ENCODE data around the gene KIF19. TPM values are rescaled to one million over a fixed set of nuclear protein-coding genes. Genes with fewer than 3 reads are reported as not detected.
A peak's percentile ranks its signal among the peaks of the same experiment; 100 is the strongest.

KIF19 gene
- total and polyA plus RNA-seq, 2 of the 8 experiments (the other 6 are each of a cell fraction or from before 2014, with no cell fraction given) = 0.52 to 0.77 TPM

DNA sequence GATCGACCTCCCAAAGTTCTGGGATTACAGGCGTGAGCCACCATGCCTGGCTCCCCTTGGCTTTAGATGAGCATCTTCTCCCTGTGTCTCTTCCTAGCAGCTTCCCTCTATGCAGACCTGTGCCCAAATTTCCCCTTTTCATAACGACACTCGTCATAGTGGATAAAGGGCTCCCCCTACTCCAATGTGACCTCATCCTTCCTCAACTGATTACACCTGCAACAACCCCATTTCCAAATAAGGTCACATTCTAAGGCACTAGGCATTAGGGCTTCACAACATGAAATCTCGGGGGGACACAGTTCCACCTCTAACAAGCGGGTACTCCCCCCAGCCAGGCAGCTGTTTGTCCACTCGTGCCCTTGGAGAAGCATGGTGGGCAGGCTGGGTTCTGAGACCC, 10.3 kb downstream of the KIF19 start:
- no peak overlapping the region for H2BK12ac ChIP-seq (ENCODE audit: low read depth, low read length)
- FAIRE-seq = no peak

More for the DNA sequence above, 10.3 kb downstream of the KIF19 start:
- no peak overlapping the region for H4K91ac ChIP-seq (replicated peaks; ENCODE audit: insufficient read length, low read length)
- H3K4ac ChIP-seq (replicated peaks; ENCODE audit: insufficient read length, low read depth, low read length) = no peak overlapping the region
- 85% methylated on average over 7 of the region's 7 CpGs; no CpG with 5 or more reads in 1 of the 2 experiments for WGBS, 2 experiments (ENCODE audit: extremely low coverage in 1 of 2, insufficient coverage in 1 of 2, insufficient read length in 1 of 2, insufficient replicate concordance in 2 of 2, low coverage in 1 of 2, low lambda C conversion rate in 2 of 2, missing lambda C conversion rate in 1 of 2)
- no peak overlapping the region for H2BK15ac ChIP-seq (ENCODE audit: low read length)
- no peak overlapping the region for H3K56ac ChIP-seq (replicated peaks; ENCODE audit: insufficient read length, low read depth, low read length)
- no peaks in the 10 kb centered on the region for H3K79me1 ChIP-seq (ENCODE audit: low read depth, low read length)
- TF ChIP-seq CBX5 (IDR thresholded peaks at IDR 0.05; ENCODE audit: low read depth, low read length) = no peak
- H4K5ac ChIP-seq (ENCODE audit: insufficient read length, low read depth, low read length) = no peak overlapping the region
- H3K23me2 ChIP-seq (ENCODE audit: low read depth, low read length) = no peaks in the 10 kb centered on the region
- ChIA-PET CTCF (ENCODE audit: partially characterized antibody) (interaction anchor here (0.9 to 7.3 kb wide), 8 partner anchors 8 to 37 kb away, joined by 3 to 55 read pairs (median 6); no protein-coding TSS in a partner anchor), POLR2A (ENCODE audit: partially characterized antibody) (no interaction called here)
- H3K23ac ChIP-seq (ENCODE audit: insufficient read length) = no peak overlapping the region
- peaks cover 0 to 9% (median 3%) of the 10 kb centered on the region in 4 experiments; a peak in 4 of 7 replicates for H3K4me1 ChIP-seq (replicated peaks in 1 of 4; ENCODE audit: control insufficient read depth in 3 of 4, insufficient read depth in 4 of 4, low read length in 3 of 4)
- DNase-seq (ENCODE audit: low read depth in 1 of 2, low spot score in 2 of 2) = no peak
- no peak overlapping the region for H2BK5ac ChIP-seq (ENCODE audit: low read depth, low read length)
- no peak overlapping the region for H2BK120ac ChIP-seq (replicated peaks; ENCODE audit: low read depth, low read length)
- peak overlapping the region; percentile 80; the same call in 1 of the 2 replicates for H4K8ac ChIP-seq (ENCODE audit: extremely low read depth, insufficient read depth, low read length)
- no peaks in the 10 kb centered on the region; a peak in 1 of 7 replicates for H3K27me3 ChIP-seq (replicated peaks in 1 of 4; ENCODE audit: control insufficient read depth in 3 of 4, extremely low read depth in 1 of 4, insufficient read depth in 3 of 4, low read length in 3 of 4)
- H3K79me2 ChIP-seq (ENCODE audit: control insufficient read depth in 1 of 2, insufficient read depth in 2 of 2, low read length in 2 of 2) = no peaks in the 10 kb centered on the region
- H3K9ac ChIP-seq (replicated peaks in 1 of 4; ENCODE audit: extremely low read depth in 1 of 4, low read depth in 3 of 4, low read length in 3 of 4) = no peak overlapping the region
- no peak overlapping the region for H2AFZ ChIP-seq (ENCODE audit: low read length)
- peaks cover 7 to 13% of the 10 kb centered on the region in 2 experiments; a peak in 2 of 4 replicates for H3K9me3 ChIP-seq (ENCODE audit: insufficient read depth in 2 of 2, low read depth in 1 of 2, low read length in 1 of 2)
- no peak overlapping the region for H3K18ac ChIP-seq (ENCODE audit: extremely low read depth, low read length)
- no peak overlapping the region for H3K4me2 ChIP-seq (ENCODE audit: insufficient read depth in 1 of 2, low read depth in 2 of 2, low read length in 2 of 2)
- H4K20me1 ChIP-seq (replicated peaks in 1 of 2; ENCODE audit: control insufficient read depth in 1 of 2, insufficient read depth in 2 of 2, low read length in 2 of 2) = no peaks in the 10 kb centered on the region
- H2AK5ac ChIP-seq (ENCODE audit: low read depth, low read length) = no peak overlapping the region
- no peaks in the 10 kb centered on the region for H3K36me3 ChIP-seq (ENCODE audit: control insufficient read depth in 2 of 4, insufficient read depth in 4 of 4, low read length in 3 of 4)
- no peak overlapping the region for H2BK20ac ChIP-seq (ENCODE audit: low read length)
- H3K14ac ChIP-seq (ENCODE audit: insufficient read length) = no peak overlapping the region
- no peak overlapping the region for H3K4me3 ChIP-seq (ENCODE audit: extremely low read depth in 1 of 4, insufficient read depth in 2 of 4, low read depth in 3 of 4, low read length in 4 of 4)
- H3K27ac ChIP-seq (ENCODE audit: low read depth, low read length) = no peak overlapping the region

Measured in H1 (cell line).